Common myeloid progenitor, CD34-positive (primary cell): ENCODE results near the gene DPYD.

Experiments used
- CTCF ChIA-PET: fragments of 350-600 bp; sonication (Branson Sonifier 250); formaldehyde crosslinking; loops from one replicate; lab custom pipeline; 2021; ENCODE audit warnings: antibody characterized with exemption; lab: Charles Lee
- POLR2A ChIA-PET: fragments of 350-600 bp; sonication (Branson Sonifier 250); formaldehyde crosslinking; loops from one replicate; lab custom pipeline; 2021; ENCODE audit warnings: antibody characterized with exemption; lab: Charles Lee
- DNase-seq, 3 donors: peaks; one replicate each; pipeline versions ENCODE4 v3.0.0 to v3.0.0-alpha.2; 2013
- H3K27ac ChIP-seq, 2 experiments: 1 replicate in 1 of 2; 2 replicates in 1 of 2; pipeline ENCODE4 v1.7.0; 2013; ENCODE audit warnings: inconsistent platforms in 2 of 2, low read length in 2 of 2, mild to moderate bottlenecking in 2 of 2, low read depth in 1 of 2, moderate library complexity in 1 of 2; ENCODE audit not compliant: severe bottlenecking in 2 of 2, insufficient read depth in 1 of 2, poor library complexity in 1 of 2
- H3K27me3 ChIP-seq, 5 experiments: replicated peaks in 2 of 5; 1 replicate in 3 of 5; 2 replicates in 2 of 5; pipeline versions ENCODE4 v1.6.1 to v1.7.0; 2013; ENCODE audit warnings: low read length in 4 of 5, mild to moderate bottlenecking in 2 of 5, moderate library complexity in 2 of 5, inconsistent platforms in 1 of 5; ENCODE audit not compliant: insufficient read depth in 5 of 5, control insufficient read depth in 4 of 5
- H3K36me3 ChIP-seq, 4 experiments: 1 replicate in 2 of 4; 2 replicates in 2 of 4; pipeline versions ENCODE4 v1.6.1 to v1.7.0; 2013; ENCODE audit warnings: low read length in 3 of 4, control low read depth in 1 of 4, mild to moderate bottlenecking in 1 of 4; ENCODE audit not compliant: control insufficient read depth in 4 of 4, insufficient read depth in 4 of 4
- H3K4me1 ChIP-seq, 4 experiments: 1 replicate in 3 of 4; 2 replicates in 1 of 4; pipeline versions ENCODE4 v1.6.1 to v1.7.1; 2013; ENCODE audit warnings: low read length in 3 of 4, mild to moderate bottlenecking in 3 of 4, control low read depth in 1 of 4, inconsistent platforms in 1 of 4, moderate library complexity in 1 of 4; ENCODE audit not compliant: control insufficient read depth in 4 of 4, insufficient read depth in 4 of 4; ENCODE audit errors: control extremely low read depth in 1 of 4
- H3K4me3 ChIP-seq, 7 experiments: 1 replicate in 4 of 7; 2 replicates in 3 of 7; pipeline versions ENCODE4 v1.5.1 to v1.7.0; 2013; ENCODE audit warnings: mild to moderate bottlenecking in 7 of 7, low read length in 6 of 7, moderate library complexity in 6 of 7, inconsistent platforms in 2 of 7, low read depth in 2 of 7, control low read depth in 1 of 7; ENCODE audit not compliant: insufficient read depth in 4 of 7, control insufficient read depth in 1 of 7; ENCODE audit errors: extremely low read depth in 1 of 7
- H3K9me3 ChIP-seq, 5 experiments: 1 replicate in 4 of 5; 2 replicates in 1 of 5; pipeline versions ENCODE4 v1.6.1 to v1.7.1; 2013; ENCODE audit warnings: low read length in 4 of 5, mild to moderate bottlenecking in 2 of 5, inconsistent platforms in 1 of 5, low read depth in 1 of 5, moderate library complexity in 1 of 5; ENCODE audit not compliant: control insufficient read depth in 4 of 5, insufficient read depth in 2 of 5; ENCODE audit errors: control extremely low read depth in 1 of 5
- WGBS: methylation state at CpG from one replicate; pipeline ENCODE4 v1.1.5; 2013; ENCODE audit not compliant: insufficient coverage; 5-methylcytosine and 5-hydroxymethylcytosine counted together

The DPYD gene

DNA sequence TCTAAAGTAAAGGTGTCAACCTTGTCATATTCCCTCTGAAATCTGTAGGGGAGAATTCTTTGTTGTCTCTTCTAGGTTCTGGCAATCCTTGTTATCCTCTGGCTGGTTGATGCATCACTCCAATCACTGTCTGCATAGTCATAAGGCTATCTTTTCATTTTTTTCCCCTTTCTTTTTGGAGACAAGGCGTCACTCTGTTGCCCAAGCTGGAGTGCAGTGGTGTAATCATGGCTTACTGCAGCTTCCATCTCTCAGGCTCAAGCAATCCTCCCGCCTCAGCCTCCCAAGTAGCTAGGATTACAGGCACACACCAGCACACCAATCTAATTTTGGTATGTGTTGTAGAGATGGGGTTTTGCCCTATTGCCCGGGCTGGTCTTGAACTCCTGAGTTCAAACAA lies 12.9 kb downstream of the DPYD start:
- Histone ChIP-seq H3K9me3 (no peaks in the 10 kb centered on the region), H3K4me1 (peaks cover 5 to 17% (median 7%) of the 10 kb centered on the region in 4 experiments), H3K4me3 (no peak overlapping the region), H3K27ac (no peak overlapping the region), H3K27me3 (no peaks in the 10 kb centered on the region), H3K36me3 (no peaks in the 10 kb centered on the region)
- 100% methylated on average over 1 of the region's 3 CpGs for WGBS
- no peak for DNase-seq
- CTCF ChIA-PET, result no interaction called here
- POLR2A ChIA-PET, result no interaction called here

DNA sequence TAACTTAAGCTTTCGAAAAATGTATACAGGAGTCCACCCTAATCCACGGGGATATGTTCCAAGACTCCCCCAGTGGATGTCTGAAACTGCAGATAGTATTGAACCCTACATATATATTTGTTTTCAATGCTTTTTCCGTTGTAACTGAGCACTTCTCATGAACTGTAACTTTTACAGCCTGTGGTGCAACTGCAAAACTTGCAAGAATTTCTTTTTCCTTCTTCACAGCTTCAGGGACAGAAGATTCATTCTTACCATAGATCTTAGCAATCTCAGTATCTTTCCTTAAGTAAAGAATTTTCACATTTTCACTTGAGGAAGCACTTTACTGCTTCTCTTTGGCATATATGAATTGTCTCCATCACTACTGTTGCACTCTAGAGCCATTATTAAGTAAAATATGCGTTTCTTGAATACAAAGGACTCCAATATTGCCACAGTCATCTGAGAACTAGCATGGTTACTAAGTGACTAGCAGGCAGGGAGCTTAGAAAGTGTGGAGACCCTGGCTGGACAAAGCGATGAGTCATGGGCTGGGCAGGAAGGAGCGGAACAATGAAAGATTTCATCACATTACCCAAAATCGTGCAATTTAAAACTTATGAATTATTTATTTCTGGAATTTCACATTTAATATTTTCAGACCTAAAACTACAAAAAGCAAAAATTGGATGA lies 14.1 kb downstream of the DPYD start:
- DNase-seq, result peak in 2 of 3 donors; percentile 68 to 75
- CTCF ChIA-PET, result interaction anchor here (1.1 kb wide), 1 partner anchor 12 kb away, joined by 3 read pairs; no protein-coding TSS in a partner anchor

DNA sequence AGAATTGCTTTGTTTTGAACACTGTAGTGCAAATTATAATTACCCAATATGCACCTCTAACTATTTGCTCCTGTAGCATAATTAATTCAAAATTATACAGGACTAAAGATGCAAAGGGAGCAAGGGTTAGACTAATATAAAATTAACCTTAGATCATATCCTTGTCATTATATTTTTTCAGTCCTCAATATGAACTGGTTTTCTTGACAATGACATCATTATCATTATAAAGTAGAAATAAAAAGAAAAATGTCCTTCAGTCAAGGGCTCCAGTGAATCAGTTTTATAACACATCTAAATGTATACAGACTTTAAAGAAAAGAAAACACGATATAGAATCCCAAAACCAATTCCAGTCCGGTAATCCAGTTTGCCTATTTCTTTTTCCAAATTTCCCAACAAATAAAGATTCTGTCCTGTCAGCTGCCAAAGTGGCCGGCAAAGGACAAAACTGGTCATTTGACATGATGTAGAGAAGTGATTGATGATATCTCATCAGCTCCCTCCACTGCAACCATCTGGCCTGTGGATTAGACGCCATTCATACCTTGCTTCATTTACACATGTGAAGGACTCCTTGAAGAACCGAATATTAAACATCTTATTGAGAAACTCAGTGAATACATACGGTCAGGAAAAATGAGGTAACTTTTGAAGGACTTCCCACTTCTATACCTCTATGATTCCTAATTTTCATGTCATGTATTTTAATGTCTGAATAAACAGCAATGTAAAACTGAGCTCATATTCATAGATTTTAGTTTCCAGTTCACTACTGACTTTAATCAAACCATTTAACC lies 15.5 kb downstream of the DPYD start:
- no peak overlapping the region for H3K27ac ChIP-seq
- H3K4me3 ChIP-seq, result no peak overlapping the region
- H3K9me3 ChIP-seq, result no peaks in the 10 kb centered on the region
- H3K4me1 ChIP-seq, result peaks cover 0 to 15% (median 8%) of the 10 kb centered on the region in 4 experiments
- no CpG with 5 or more reads among the region's 6 CpGs for WGBS
- no peaks in the 10 kb centered on the region for H3K27me3 ChIP-seq
- no peaks in the 10 kb centered on the region for H3K36me3 ChIP-seq
- CTCF ChIA-PET, result no interaction called here
- no peak for DNase-seq
- POLR2A ChIA-PET, result no interaction called here

More for the DNA sequence above, 14.1 kb downstream of the DPYD start:
- Histone ChIP-seq H3K9me3 (no peaks in the 10 kb centered on the region), H3K36me3 (no peaks in the 10 kb centered on the region), H3K4me3 (no peak overlapping the region), H3K27me3 (no peaks in the 10 kb centered on the region), H3K27ac (no peak overlapping the region), H3K4me1 (peaks cover under 1 to 18% (median 4%) of the 10 kb centered on the region in 4 experiments)
- POLR2A ChIA-PET, result interaction anchor here (0.6 kb wide), 1 partner anchor 16 kb away, joined by 3 read pairs; no protein-coding TSS in a partner anchor
- WGBS, result no CpG with 5 or more reads among the region's 7 CpGs

DNA sequence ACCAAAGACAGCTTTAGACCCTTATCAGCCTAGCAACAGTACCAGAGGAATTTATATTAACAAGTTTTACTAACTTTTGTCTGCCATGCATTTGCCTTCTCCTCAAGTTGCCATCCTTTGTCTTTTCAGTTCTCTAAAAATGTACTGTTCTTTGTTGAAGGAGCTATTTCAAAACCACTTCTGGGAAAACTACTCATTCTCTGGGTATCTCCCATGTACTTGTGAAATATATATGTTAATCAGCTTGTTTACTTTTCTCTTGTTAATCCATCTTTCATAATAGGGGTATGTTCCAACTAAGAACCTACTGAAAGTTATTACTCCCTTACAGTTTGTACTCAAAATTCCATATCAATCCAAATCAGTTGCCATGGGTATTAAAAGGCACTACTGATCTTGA lies 16.3 kb downstream of the DPYD start:
- no peak for DNase-seq
- no peak overlapping the region for H3K4me3 ChIP-seq
- ChIA-PET CTCF (no interaction called here), POLR2A (no interaction called here)
- H3K27me3 ChIP-seq, result no peaks in the 10 kb centered on the region
- H3K9me3 ChIP-seq, result peaks cover 0 to 2% (median 0%) of the 10 kb centered on the region in 5 experiments
- no peak overlapping the region for H3K27ac ChIP-seq
- H3K36me3 ChIP-seq, result no peaks in the 10 kb centered on the region
- H3K4me1 ChIP-seq, result peaks cover 0 to 15% (median 8%) of the 10 kb centered on the region in 4 experiments

DNA sequence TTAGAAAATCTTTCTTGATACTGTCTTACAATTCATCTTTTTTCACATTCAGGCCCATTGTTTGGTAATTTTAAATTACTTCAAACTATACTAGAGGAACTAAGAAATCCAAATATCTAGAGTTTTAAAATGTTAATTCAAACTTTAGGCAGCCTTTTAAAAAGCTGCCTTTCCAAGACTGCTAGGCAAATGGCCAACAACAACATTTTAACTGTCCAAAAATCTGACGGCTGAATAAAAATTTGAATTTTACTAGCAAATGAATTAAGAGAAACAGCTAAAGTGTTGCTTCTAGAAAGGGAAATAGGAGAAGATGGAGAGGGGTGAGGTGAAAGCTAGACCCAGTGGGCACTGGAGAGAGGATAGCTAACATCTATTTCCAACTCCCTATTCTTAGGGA lies 17.2 kb downstream of the DPYD start:
- H3K9me3 ChIP-seq, result peaks cover 2 to 9% (median 4%) of the 10 kb centered on the region in 5 experiments
- no peak overlapping the region for H3K4me3 ChIP-seq
- ChIA-PET POLR2A (no interaction called here), CTCF (no interaction called here)
- peaks cover 2 to 6% (median 3%) of the 10 kb centered on the region in 4 experiments for H3K36me3 ChIP-seq
- WGBS, result no CpG with 5 or more reads among the region's 1 CpG
- no peak for DNase-seq
- H3K27ac ChIP-seq, result no peak overlapping the region
- H3K4me1 ChIP-seq, result peaks cover 0 to 15% (median 8%) of the 10 kb centered on the region in 4 experiments
- no peaks in the 10 kb centered on the region for H3K27me3 ChIP-seq

DNA sequence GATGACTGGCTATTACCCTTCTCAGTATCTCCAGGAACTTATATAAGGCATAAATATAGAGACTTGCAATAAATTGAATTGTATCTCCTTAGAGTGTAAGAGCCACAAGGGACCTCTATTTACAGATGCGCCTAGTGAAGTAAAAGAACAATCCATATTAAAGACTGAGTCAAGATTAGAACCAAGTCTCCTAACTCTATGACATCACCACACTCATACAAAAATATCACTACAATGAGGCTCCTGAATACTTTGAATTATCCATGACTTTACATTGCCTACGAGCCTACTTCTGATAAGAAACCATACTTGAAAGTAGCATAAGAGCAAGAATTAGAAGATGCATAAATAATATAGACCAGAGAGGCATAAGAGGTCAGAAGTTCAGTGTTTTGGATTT lies 18.8 kb downstream of the DPYD start:
- no peak overlapping the region for H3K27ac ChIP-seq
- H3K9me3 ChIP-seq, result peaks cover 2 to 19% (median 10%) of the 10 kb centered on the region in 5 experiments
- peaks cover 2 to 8% (median 6%) of the 10 kb centered on the region in 4 experiments for H3K36me3 ChIP-seq
- peaks cover 0 to 15% (median 7%) of the 10 kb centered on the region in 4 experiments for H3K4me1 ChIP-seq
- CTCF ChIA-PET, result interaction anchor here (1.0 kb wide), 1 partner anchor 9 kb away, joined by 3 read pairs; no protein-coding TSS in a partner anchor
- POLR2A ChIA-PET, result no interaction called here
- no peaks in the 10 kb centered on the region for H3K27me3 ChIP-seq
- no CpG with 5 or more reads among the region's 2 CpGs for WGBS
- DNase-seq, result no peak
- H3K4me3 ChIP-seq, result no peak overlapping the region
